ENCODE measurements around the gene RNF19B. TPM values are rescaled to one million over a fixed set of nuclear protein-coding genes. Genes with fewer than 3 reads are reported as not detected.

Gene RNF19B
- total RNA-seq, 1 experiment from 2014 or later, result 15.0 TPM

DNA sequence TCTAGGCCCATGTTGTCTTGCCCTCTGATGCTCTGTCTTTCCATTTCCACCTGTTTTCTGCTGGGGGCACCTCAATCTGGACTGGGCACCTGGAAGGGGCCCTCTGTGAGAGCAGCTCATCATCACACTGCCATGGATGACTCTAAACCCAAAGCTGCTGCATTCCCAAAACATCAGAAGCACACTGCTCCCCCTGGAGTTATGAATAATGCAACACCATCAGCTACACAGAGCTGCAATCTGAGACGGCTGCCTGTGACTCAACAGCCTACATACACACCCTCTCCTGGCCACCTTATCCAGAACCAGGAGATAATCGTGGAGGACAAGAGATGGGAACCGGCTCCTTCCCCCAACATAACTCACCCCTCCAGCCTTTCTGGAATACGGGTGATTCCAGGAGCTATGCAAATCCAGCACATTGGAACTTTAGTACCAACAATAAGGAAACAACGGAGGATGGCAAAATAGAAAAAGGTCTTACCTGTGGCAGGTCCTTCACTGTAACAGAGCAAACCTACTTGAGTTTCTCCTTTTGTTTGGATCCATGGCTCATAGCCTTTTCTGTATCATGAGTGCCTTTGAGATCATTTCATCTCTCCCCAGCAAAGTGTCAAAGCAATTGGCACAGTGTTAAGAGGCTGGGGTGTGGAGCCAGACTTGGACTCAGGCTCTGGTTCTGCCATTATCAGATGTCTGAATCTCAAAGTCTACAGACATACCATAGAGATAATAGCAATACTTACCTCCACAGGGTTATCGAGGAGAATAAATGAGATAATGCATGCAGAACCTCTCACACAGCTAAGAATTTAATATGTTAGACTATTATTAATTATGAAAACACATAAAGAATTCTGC lies 42.8 kb upstream of the RNF19B start:
- Histone ChIP-seq H2BK120ac (ENCODE audit: low read depth, low read length, poor library complexity, severe bottlenecking) (no peak overlapping the region), H4K91ac (ENCODE audit: insufficient read length, low read depth, low read length) (no peak overlapping the region), H3K4ac (ENCODE audit: low read depth, low read length) (no peak overlapping the region), H4K5ac (ENCODE audit: insufficient read length, low read depth, low read length) (no peak overlapping the region), H3K79me2 (ENCODE audit: insufficient read depth, low read length) (no peaks in the 10 kb centered on the region), H3K14ac (ENCODE audit: insufficient read depth, low read length) (no peak overlapping the region), H3K4me1 (ENCODE audit: insufficient read depth, low read length) (no peaks in the 10 kb centered on the region), H2BK12ac (ENCODE audit: insufficient read length, low read depth, low read length) (no peak overlapping the region), H3K23me2 (ENCODE audit: insufficient read length, low read depth, low read length, poor library complexity, severe bottlenecking) (no peaks in the 10 kb centered on the region), H2BK5ac (ENCODE audit: insufficient read length, low read length) (no peak overlapping the region), H3K9me3 (ENCODE audit: control insufficient read depth, low read depth, low read length) (no peaks in the 10 kb centered on the region), H3K56ac (ENCODE audit: insufficient read length, low read depth, low read length) (no peak overlapping the region), H4K20me1 (ENCODE audit: control insufficient read depth, insufficient read depth, insufficient read length) (no peaks in the 10 kb centered on the region), H3T11ph (ENCODE audit: low read length) (no peak overlapping the region), H2AK5ac (ENCODE audit: insufficient read length, low read length) (no peak overlapping the region), H4K8ac (replicated peaks; ENCODE audit: insufficient read length, low read depth, low read length) (no peak overlapping the region), H3K27ac (ENCODE audit: insufficient read length, low read depth, low read length) (no peak overlapping the region), H3K18ac (ENCODE audit: insufficient read length, low read depth, low read length) (no peak overlapping the region), H3K23ac (ENCODE audit: insufficient read length, low read depth, low read length) (no peak overlapping the region), H3K9ac (ENCODE audit: extremely low read depth, insufficient read length, low read length) (no peak overlapping the region), H3K79me1 (ENCODE audit: insufficient read depth, low read depth, low read length, poor library complexity, severe bottlenecking) (no peaks in the 10 kb centered on the region), H2AFZ (ENCODE audit: low read length) (no peak overlapping the region), H2BK20ac (ENCODE audit: low read depth, low read length, poor library complexity, severe bottlenecking) (no peak overlapping the region), H3K27me3 (ENCODE audit: insufficient read depth, low read length) (no peaks in the 10 kb centered on the region), H3K4me2 (ENCODE audit: insufficient read depth, insufficient read length, low read length) (no peak overlapping the region), H2BK15ac (ENCODE audit: low read depth, low read length) (no peak overlapping the region)
- no peak for DNase-seq
- TF ChIP-seq CTCF (conservative IDR thresholded peaks at IDR 0.05), result no peak; the same call in 2 of the 3 replicates
- no peak overlapping the region for H3K4me3 Mint-ChIP-seq
- H3K27me3 Mint-ChIP-seq (ENCODE audit: low read depth), result no peaks in the 10 kb centered on the region; the same call in 1 of the 2 replicates
- peaks cover 17 to 22% of the 10 kb centered on the region in 2 experiments for H3K4me1 Mint-ChIP-seq
- no peaks in the 10 kb centered on the region for H3K9me3 Mint-ChIP-seq
- peak overlapping the region in 1 of 3 experiments; percentile 80; a peak in 3 of 7 replicates for H3K27ac Mint-ChIP-seq
- WGBS (ENCODE audit: extremely low coverage, insufficient read length, low lambda C conversion rate), result no CpG with 5 or more reads among the region's 6 CpGs
- peaks cover 19 to 55% (median 37%) of the 10 kb centered on the region in 3 experiments; a peak in 6 of 7 replicates for H3K36me3 Mint-ChIP-seq (ENCODE audit: insufficient read depth in 1 of 3, low read depth in 3 of 3)

Measured in H9 (cell line).